HepG2 (cell line): Measurements from ENCODE around the gene SNN. TPM values are rescaled to one million over a fixed set of nuclear protein-coding genes. Genes with fewer than 3 reads are reported as not detected.

Source experiments
- CEBPG ChIP-seq: IDR thresholded peaks from 2 replicates; pipeline ENCODE4 v1.6.1; 2016
- CREM ChIP-seq, 2 experiments: sonication (generic) in 1 of 2; formaldehyde crosslinking in 1 of 2; IDR thresholded peaks; 2 replicates each; pipeline versions ENCODE4 v1.4.0 to v1.6.1; 2016 to 2020; ENCODE audit warnings: antibody characterized with exemption in 1 of 2, mild to moderate bottlenecking in 1 of 2, missing genetic modification reagents in 1 of 2
- FUBP1 ChIP-seq: sonication (generic); formaldehyde crosslinking; IDR thresholded peaks from 2 replicates; pipeline ENCODE4 v1.5.1; 2020; ENCODE audit warnings: missing genetic modification reagents, mild to moderate bottlenecking, borderline replicate concordance
- HDAC2 ChIP-seq: sonication (generic); formaldehyde crosslinking; IDR thresholded peaks from 2 replicates; pipeline ENCODE4 v1.4.0; 2020; ENCODE audit warnings: missing genetic modification reagents
- ZNF160 ChIP-seq: sonication (generic); formaldehyde crosslinking; IDR thresholded peaks from 2 replicates; pipeline ENCODE4 v1.8.0; 2022; ENCODE audit warnings: mild to moderate bottlenecking, inconsistent platforms, missing genetic modification reagents
- ZNF280B ChIP-seq: sonication (generic); formaldehyde crosslinking; IDR thresholded peaks from 2 replicates; pipeline ENCODE4 v1.5.0; 2020; ENCODE audit warnings: missing genetic modification reagents, mild to moderate bottlenecking, borderline replicate concordance
- ZNF430 ChIP-seq: sonication (generic); formaldehyde crosslinking; IDR thresholded peaks from 2 replicates; pipeline ENCODE4 v1.9.0; 2021; ENCODE audit warnings: mild to moderate bottlenecking, missing genetic modification reagents
- ZNF512B ChIP-seq: sonication (generic); formaldehyde crosslinking; IDR thresholded peaks from 2 replicates; pipeline ENCODE4 v1.5.1; 2020; ENCODE audit warnings: missing genetic modification reagents, mild to moderate bottlenecking, borderline replicate concordance
- ZNF609 ChIP-seq: sonication (generic); formaldehyde crosslinking; IDR thresholded peaks from 2 replicates; pipeline ENCODE4 v1.4.0; 2020; ENCODE audit warnings: mild to moderate bottlenecking, missing genetic modification reagents, borderline replicate concordance
- ZUFSP ChIP-seq: sonication (generic); formaldehyde crosslinking; IDR thresholded peaks from 2 replicates; pipeline ENCODE4 v1.9.0; 2021; ENCODE audit warnings: missing genetic modification reagents, mild to moderate bottlenecking, borderline replicate concordance
- polyA plus RNA-seq, 8 experiments: library from polyadenylated mRNA; depleted of rRNA in 3 of 8; stranded (reverse) in 7 of 8; unstranded in 1 of 8; fragments of >200 nt; fragmentation: Illumina TruSeq in 4 of 8; extraction: Trizol in 4 of 8; gene quantifications; 2 replicates each; pipeline versions ENCODE4 v1.2.1 to v1.2.3, GENCODE V29; 2011 to 2016; ENCODE audit warnings: low read depth in 4 of 8, missing spikeins in 1 of 8, mixed read lengths in 1 of 8; ENCODE audit not compliant: insufficient read depth in 1 of 8
- total RNA-seq, 5 experiments: library from RNA; depleted of rRNA; stranded (reverse); fragments of >200 nt; fragmentation: Illumina TruSeq; extraction: Trizol; gene quantifications; 2 replicates each; pipeline ENCODE4 v1.2.3, GENCODE V29; 2016; ENCODE audit warnings: low read depth in 1 of 5

The SNN gene
- total and polyA plus RNA-seq, 2 of the 13 experiments (the other 11 are each of a cell fraction or from before 2014, with no cell fraction given): 5.2 to 8.4 TPM

GRCh38 chr16:11717811-11718210 is 49.6 kb downstream of the SNN start (continued):
- TF ChIP-seq ZNF512B (CRISPR knock-in tag): no peak
- no peak for TF ChIP-seq FUBP1
- TF ChIP-seq ZNF280B (CRISPR knock-in tag): no peak
- no peak for TF ChIP-seq CREM (IDR thresholded peaks at IDR 0.05)
- TF ChIP-seq CREM (CRISPR knock-in tag; IDR thresholded peaks at IDR 0.05): no peak
- TF ChIP-seq ZNF160 (CRISPR knock-in tag): no peak
- TF ChIP-seq ZUFSP (CRISPR knock-in tag): no peak
- no peak for TF ChIP-seq ZNF430 (CRISPR knock-in tag)
- TF ChIP-seq HDAC2 (CRISPR knock-in tag): no peak
- no peak for TF ChIP-seq CEBPG (CRISPR knock-in tag)
- no peak for TF ChIP-seq ZNF609
